GM10248 (cell line): ENCODE results near the gene EI24.
"Not testable (repeated sequence)": the region's sequence is repeated elsewhere in the genome, so short reads cannot be mapped to it uniquely, and the experiment has no call there.

Source experiments
- CTCF ChIA-PET: fragments of 300-600 bp; sonication (Branson Sonifier 250); formaldehyde crosslinking; extraction: SDS; loops from one replicate; lab custom pipeline; 2021; ENCODE audit warnings: antibody characterized with exemption; lab: Yijun Ruan, JAX
- POLR2A ChIA-PET: fragments of 350-650 bp; sonication (Branson Sonifier 250); formaldehyde crosslinking; extraction: SDS; loops from one replicate; lab custom pipeline; 2020; ENCODE audit warnings: antibody characterized with exemption; lab: Yijun Ruan, JAX
- DNase-seq: peaks from one replicate; pipeline ENCODE4 v3.0.0; 2012; ENCODE audit errors: extremely low spot score
- CTCF ChIP-seq: IDR thresholded peaks from 2 replicates; pipeline ENCODE4 v1.5.1; 2012; ENCODE audit warnings: mild to moderate bottlenecking, low read depth; ENCODE audit errors: extremely low read depth, missing control alignments, control extremely low read depth

EI24 gene

GRCh38 chr11:125568970-125569914, at the start of gene EI24:
Gene EI24 (plus strand): TSS chr11:125569477. CDS start chr11:125572528, 3,051 bp downstream.
- peak; percentile 46 for TF ChIP-seq CTCF
- ChIA-PET CTCF (interaction anchor here (0.6 to 3.8 kb wide), 20 partner anchors 9 to 306 kb away, joined by 3 to 34 read pairs (median 4); partner anchors contain the start of genes FEZ1 and STT3A), POLR2A (interaction anchor here (1.0 kb wide), 1 partner anchor 23 kb away, joined by 3 read pairs; the partner anchor contains the start of gene STT3A)
- DNase-seq, result peak; percentile 92

- ChIA-PET CTCF (no interaction called here), POLR2A (no interaction called here)
- DNase-seq, result no peak
- TF ChIP-seq CTCF, result no peak
Observed at GRCh38 chr11:125519860-125520834, 49.1 kb upstream of the EI24 start.

- no peak for TF ChIP-seq CTCF
- CTCF ChIA-PET, result no interaction called here
- no peak for DNase-seq
- POLR2A ChIA-PET, result no interaction called here
Observed at GRCh38 chr11:125525303-125525702, 44.0 kb upstream of the EI24 start.

- POLR2A ChIA-PET, result no interaction called here
- CTCF ChIA-PET, result interaction anchor here (2.0 kb wide), 1 partner anchor 37 kb away, joined by 5 read pairs; the partner anchor contains the start of gene EI24
- TF ChIP-seq CTCF, result no peak
- no peak for DNase-seq
Observed at GRCh38 chr11:125532668-125533067, 36.6 kb upstream of the EI24 start.

- ChIA-PET CTCF (no interaction called here), POLR2A (no interaction called here)
- DNase-seq, result no peak
- no peak for TF ChIP-seq CTCF
Observed at GRCh38 chr11:125535585-125535984, 33.7 kb upstream of the EI24 start.

- POLR2A ChIA-PET, DNase-seq, CTCF ChIA-PET: not testable (repeated sequence)
Observed at GRCh38 chr11:125536834-125537233, 32.4 kb upstream of the EI24 start.
